ENCODE data around the gene IL4R. TPM values are rescaled to one million over a fixed set of nuclear protein-coding genes. Genes with fewer than 3 reads are reported as not detected.

Gene IL4R
- total RNA-seq, 1 experiment from 2014 or later: 25.1 TPM

DNA sequence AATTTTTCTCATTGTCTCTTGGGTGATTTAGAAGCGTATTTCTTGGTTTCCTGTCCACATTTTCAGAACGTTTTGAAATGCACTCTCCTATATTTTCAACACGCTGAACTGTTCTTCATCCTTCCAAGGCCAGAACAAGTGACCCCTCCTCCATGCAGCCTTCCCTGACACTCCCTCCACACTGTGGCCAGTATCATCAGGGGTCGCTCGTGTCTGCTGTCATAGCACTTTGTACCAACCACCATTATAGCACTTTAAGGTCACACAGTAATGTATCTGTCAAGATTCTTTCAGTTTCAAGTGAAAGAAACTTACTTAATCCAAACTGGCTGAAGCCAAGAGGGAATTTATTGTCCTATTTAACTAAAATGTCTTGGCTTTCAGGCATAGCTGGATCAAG is 70.7 kb downstream of the IL4R start:
- no peaks in the 10 kb centered on the region for H3K79me2 ChIP-seq (ENCODE audit: low read length)
- ATAC-seq (no peak), DNase-seq (no peak)
- H3K27ac ChIP-seq (ENCODE audit: low read length): no peak overlapping the region
- H3K9ac ChIP-seq (ENCODE audit: low read length): no peak overlapping the region
- ChIA-PET CTCF (no interaction called here), POLR2A (ENCODE audit: unreplicated experiment) (no interaction called here)
- H3K36me3 ChIP-seq (ENCODE audit: low read depth, low read length): no peaks in the 10 kb centered on the region
- H3F3A ChIP-seq (ENCODE audit: low read length, unreplicated experiment): no peaks in the 10 kb centered on the region
- H3K9me2 ChIP-seq (replicated peaks; ENCODE audit: low read length): no peaks in the 10 kb centered on the region
- H3K4me3 ChIP-seq (ENCODE audit: low read length): no peak overlapping the region
- H2AFZ ChIP-seq (ENCODE audit: low read length): no peak overlapping the region
- H4K20me1 ChIP-seq (ENCODE audit: low read length): no peaks in the 10 kb centered on the region
- no TSS peak for BruUV-seq (replicated peaks)
- H3K4me2 ChIP-seq (ENCODE audit: low read length): no peak overlapping the region
- TF ChIP-seq EZH2phosphoT487 (IDR thresholded peaks at IDR 0.05; ENCODE audit: borderline replicate concordance, low read length) (no peak), EZH2 (IDR thresholded peaks at IDR 0.05; ENCODE audit: low read length, unreplicated experiment) (no peak)
- TF ChIP-seq, protein P1, sequence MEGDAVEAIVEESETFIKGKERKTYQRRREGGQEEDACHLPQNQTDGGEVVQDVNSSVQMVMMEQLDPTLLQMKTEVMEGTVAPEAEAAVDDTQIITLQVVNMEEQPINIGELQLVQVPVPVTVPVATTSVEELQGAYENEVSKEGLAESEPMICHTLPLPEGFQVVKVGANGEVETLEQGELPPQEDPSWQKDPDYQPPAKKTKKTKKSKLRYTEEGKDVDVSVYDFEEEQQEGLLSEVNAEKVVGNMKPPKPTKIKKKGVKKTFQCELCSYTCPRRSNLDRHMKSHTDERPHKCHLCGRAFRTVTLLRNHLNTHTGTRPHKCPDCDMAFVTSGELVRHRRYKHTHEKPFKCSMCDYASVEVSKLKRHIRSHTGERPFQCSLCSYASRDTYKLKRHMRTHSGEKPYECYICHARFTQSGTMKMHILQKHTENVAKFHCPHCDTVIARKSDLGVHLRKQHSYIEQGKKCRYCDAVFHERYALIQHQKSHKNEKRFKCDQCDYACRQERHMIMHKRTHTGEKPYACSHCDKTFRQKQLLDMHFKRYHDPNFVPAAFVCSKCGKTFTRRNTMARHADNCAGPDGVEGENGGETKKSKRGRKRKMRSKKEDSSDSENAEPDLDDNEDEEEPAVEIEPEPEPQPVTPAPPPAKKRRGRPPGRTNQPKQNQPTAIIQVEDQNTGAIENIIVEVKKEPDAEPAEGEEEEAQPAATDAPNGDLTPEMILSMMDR (conservative IDR thresholded peaks at IDR 0.05; ENCODE audit: low read depth, low read length): no peak
- intact Hi-C loops (cut with micrococcal nuclease): no loop called here
- no peaks in the 10 kb centered on the region for H3K4me1 ChIP-seq (ENCODE audit: insufficient read depth, low read length)
- no peaks in the 10 kb centered on the region for H3K9me3 ChIP-seq (ENCODE audit: low read length)
- H3K27me3 ChIP-seq (ENCODE audit: low read length): no peaks in the 10 kb centered on the region

DNA sequence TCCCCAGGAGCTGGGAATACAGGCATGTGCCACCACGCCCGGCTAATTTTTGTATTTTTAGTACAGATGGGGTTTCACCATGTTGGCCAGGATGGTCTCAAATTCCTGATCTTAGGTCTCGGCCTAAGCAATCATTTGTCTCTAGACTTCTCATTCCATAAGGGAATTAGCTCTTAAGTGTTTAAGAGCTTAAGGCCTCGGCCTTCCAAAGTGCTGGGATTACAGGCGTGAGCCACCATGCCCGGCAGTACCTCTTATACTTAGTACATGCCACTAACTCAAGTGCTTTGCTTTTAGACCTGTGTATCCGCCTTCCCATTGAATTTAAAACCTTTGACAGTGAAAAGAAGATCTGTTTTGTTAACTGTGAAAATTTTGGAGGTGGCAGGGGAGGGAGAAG is 71.6 kb downstream of the IL4R start:
- Histone ChIP-seq H3F3A (ENCODE audit: low read length, unreplicated experiment) (no peaks in the 10 kb centered on the region), H3K9me2 (replicated peaks; ENCODE audit: low read length) (no peaks in the 10 kb centered on the region), H3K4me3 (ENCODE audit: low read length) (no peak overlapping the region), H3K9me3 (ENCODE audit: low read length) (no peaks in the 10 kb centered on the region), H3K4me2 (ENCODE audit: low read length) (no peak overlapping the region), H4K20me1 (ENCODE audit: low read length) (no peaks in the 10 kb centered on the region), H3K4me1 (ENCODE audit: insufficient read depth, low read length) (no peaks in the 10 kb centered on the region), H3K27ac (ENCODE audit: low read length) (no peak overlapping the region), H3K9ac (ENCODE audit: low read length) (no peak overlapping the region), H3K27me3 (ENCODE audit: low read length) (no peaks in the 10 kb centered on the region), H2AFZ (ENCODE audit: low read length) (no peak overlapping the region), H3K79me2 (ENCODE audit: low read length) (no peaks in the 10 kb centered on the region), H3K36me3 (ENCODE audit: low read depth, low read length) (no peaks in the 10 kb centered on the region)
- intact Hi-C loops (cut with micrococcal nuclease): no loop called here
- DNase-seq (no peak), ATAC-seq (no peak)
- ChIA-PET POLR2A (ENCODE audit: unreplicated experiment) (no interaction called here), CTCF (no interaction called here)
- TF ChIP-seq EZH2phosphoT487 (IDR thresholded peaks at IDR 0.05; ENCODE audit: borderline replicate concordance, low read length) (no peak), EZH2 (IDR thresholded peaks at IDR 0.05; ENCODE audit: low read length, unreplicated experiment) (no peak)
- TF ChIP-seq, protein P1 (conservative IDR thresholded peaks at IDR 0.05; ENCODE audit: low read depth, low read length): no peak
- no TSS peak for BruUV-seq (replicated peaks)

DNA sequence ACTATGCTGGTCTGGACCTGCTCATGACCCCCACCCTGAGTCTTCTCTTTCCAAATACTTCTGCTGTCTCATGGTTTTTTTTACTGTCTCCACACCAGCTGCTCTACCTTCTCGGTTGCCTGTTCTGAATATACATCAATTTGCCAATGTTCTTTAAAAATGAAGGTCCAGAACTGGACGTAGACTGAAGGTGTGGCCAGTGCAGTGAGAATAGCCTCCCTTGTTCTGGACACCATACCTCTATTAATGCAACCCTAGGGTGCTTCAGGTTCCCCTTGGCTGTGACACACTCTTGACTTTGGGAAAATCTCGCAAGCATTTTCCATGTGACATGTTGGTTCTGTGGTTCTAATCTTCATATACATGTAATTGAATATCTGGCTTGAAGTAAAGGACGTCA is 72.9 kb downstream of the IL4R start:
- CTCF ChIA-PET: no interaction called here

More for the DNA sequence above, 72.9 kb downstream of the IL4R start:
- Histone ChIP-seq H3K9me3 (ENCODE audit: low read length) (no peaks in the 10 kb centered on the region), H3K79me2 (ENCODE audit: low read length) (no peaks in the 10 kb centered on the region), H3F3A (ENCODE audit: low read length, unreplicated experiment) (no peaks in the 10 kb centered on the region), H4K20me1 (ENCODE audit: low read length) (no peaks in the 10 kb centered on the region), H3K9me2 (replicated peaks; ENCODE audit: low read length) (no peaks in the 10 kb centered on the region), H3K9ac (ENCODE audit: low read length) (no peak overlapping the region), H2AFZ (ENCODE audit: low read length) (no peak overlapping the region), H3K27me3 (ENCODE audit: low read length) (no peaks in the 10 kb centered on the region), H3K4me1 (ENCODE audit: insufficient read depth, low read length) (no peaks in the 10 kb centered on the region), H3K4me2 (ENCODE audit: low read length) (no peak overlapping the region), H3K36me3 (ENCODE audit: low read depth, low read length) (no peaks in the 10 kb centered on the region), H3K27ac (ENCODE audit: low read length) (no peak overlapping the region), H3K4me3 (ENCODE audit: low read length) (no peak overlapping the region)
- BruUV-seq (replicated peaks): no TSS peak
- TF ChIP-seq EZH2phosphoT487 (IDR thresholded peaks at IDR 0.05; ENCODE audit: borderline replicate concordance, low read length): no peak
- TF ChIP-seq, protein P1 (conservative IDR thresholded peaks at IDR 0.05; ENCODE audit: low read depth, low read length): no peak
- no peak for TF ChIP-seq EZH2 (IDR thresholded peaks at IDR 0.05; ENCODE audit: low read length, unreplicated experiment)
- no peak for ATAC-seq
- POLR2A ChIA-PET (ENCODE audit: unreplicated experiment): no interaction called here
- no peak for DNase-seq
- intact Hi-C loops (cut with micrococcal nuclease): no loop called here

Data from PC-3 (cell line).